ENCODE data around the gene DKK3.

Gene DKK3

DNA sequence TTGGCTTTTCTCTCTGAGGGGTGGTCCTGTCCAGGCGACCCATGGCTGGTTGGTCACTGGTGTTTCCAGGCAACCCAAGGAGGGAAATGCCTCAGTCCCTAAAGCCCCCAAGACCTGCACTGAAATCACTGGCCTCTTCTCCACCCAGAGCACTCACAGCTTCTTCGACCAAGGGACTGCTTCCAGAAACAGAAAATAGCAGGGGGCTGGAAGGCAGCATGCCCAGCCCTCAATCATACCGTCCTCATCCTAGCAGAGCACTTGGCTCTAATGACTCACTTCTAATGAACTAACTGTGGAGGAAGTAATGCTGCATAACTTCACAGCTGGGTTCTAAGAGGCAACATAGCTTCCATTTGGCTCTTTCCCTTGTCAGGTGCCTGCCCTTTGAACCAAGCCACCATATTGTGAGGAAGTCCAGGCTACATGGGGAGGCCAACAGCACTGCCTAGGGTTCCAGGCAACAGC is 27.6 kb downstream of the DKK3 start:
- DNase-seq, result no peak

GRCh38 chr11:11980200-11980599 is 28.2 kb downstream of the DKK3 start:
- DNase-seq, result no peak

DNA sequence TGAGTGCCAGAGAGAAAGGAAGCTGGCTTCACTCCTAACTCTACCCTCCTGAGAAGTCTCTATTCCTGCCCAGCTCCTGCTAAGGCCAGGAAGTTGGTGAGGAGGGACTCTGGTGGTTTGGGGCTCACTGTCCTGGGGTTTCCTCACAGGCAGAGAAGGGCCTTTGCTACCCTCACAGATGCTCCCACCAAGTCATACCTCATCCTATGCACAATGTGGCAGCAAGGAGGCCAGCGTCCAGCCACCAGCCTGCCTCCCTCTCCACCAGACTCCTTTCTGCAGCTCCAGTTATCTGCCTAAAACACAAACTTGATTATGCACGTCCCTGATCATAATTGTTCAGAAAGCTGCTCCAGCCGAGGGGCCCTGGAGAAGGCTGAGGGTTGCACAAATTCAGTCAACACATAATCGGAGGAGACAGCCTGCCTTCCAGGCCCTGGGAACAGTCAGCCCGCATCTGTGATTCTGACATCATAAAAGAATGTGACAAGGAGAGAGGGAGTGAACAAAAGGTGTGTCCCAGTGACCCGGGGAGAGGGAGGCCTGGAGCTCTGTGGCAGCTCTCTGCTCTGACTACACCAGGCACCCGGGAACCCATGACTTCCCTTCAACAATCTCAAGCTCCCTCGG is 28.8 kb downstream of the DKK3 start:
- DNase-seq, result no peak

- DNase-seq, result no peak
Measured at GRCh38 chr11:11978792-11979487, 29.5 kb downstream of the DKK3 start.

GRCh38 chr11:11978098-11978637 is 30.3 kb downstream of the DKK3 start:
- no peak for DNase-seq

- no peak for DNase-seq
Measured at GRCh38 chr11:11977206-11977938, 31.1 kb downstream of the DKK3 start.

DNA sequence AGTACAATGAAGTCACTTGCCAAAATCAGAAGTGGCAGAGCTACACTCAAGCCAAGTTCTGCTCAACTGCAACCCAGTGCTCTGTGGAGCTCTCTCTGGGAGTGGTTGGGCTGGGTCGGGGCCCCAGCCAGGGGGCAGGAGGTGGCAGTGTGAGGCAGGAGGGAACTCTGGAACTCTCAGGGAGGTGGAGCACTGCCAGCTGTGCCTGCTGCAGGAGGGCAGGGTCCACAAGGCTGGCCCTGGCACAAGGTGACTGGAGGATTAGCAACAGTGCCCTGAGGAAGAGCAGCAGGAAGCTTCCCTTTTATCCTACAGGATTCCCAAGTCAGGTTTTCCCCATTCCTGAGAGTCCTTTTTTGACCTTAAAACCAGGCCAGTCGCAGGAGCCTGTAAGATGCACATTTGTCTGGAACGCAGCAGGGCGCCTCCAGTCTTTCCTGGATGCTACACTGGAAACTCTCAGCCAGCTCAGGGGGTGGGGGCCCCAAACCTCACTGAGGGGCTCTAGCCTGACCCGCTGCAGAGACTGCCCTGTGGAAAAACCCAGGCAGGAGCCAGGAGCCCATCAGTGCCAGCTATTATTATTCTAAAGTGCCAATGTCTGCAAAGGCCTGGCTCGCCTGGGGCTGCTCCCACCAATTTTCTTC is 31.8 kb downstream of the DKK3 start:
- DNase-seq, result no peak

DNA sequence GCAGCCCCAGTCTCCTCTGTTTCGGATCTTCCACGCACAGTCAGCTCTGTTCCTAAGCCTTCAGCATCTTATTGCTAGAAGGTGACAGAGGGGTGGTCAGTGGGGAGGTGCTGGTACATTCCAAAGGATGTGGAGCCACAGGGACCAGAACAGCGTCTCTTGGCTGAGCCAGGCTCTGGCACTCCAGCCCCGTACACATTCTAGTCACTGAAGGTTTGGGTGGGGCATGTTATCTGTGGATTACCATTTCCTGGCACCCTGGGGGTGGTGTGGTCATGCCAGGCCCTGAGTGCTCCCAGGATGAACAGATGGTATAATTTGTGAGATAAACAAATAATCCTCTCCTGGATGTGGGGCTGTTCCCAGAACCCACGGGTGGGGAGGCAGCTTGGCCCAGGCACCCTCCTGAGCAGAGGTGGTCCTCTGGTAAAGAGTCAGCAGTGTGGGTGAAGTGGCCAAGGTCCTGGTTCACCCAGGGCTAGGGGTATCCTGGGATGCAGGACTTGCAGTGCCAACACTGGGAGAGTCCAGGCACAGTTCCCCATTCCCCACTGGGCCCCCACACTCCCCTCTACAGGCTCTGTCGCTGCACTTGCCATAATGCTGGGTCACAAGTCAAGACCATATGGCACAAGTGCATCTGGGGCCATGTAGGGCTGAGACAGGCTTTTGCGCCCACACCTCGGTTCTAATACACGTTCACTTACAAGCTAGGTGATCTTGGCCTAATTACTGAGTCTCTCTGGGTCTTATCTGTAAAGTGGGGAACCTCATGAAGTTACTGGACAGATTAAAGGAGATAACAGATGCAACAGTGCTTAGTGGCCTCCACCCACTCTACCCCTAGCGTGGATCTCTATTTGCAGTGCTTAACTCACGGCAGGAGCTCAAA is 33.0 kb downstream of the DKK3 start:
- no peak for DNase-seq

DNA sequence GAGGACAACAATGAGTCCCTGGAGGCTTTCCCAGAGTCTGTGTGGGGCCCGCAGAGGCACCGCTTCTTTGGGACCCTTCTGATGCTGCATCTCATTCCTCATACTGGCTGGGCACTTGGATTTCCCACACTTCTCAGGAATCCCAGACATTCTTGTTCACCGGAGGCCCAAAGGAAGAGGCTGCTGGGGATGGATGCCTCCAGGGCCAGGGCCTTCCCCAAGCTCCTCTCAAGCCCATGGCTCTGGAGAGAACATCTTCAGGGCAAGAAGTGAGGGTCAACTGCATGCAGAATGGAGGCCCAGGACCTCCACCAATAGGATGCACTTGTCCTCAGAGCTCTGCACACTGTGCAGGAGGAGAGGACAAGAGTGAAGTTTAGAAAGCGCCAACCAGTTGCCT is 34.6 kb downstream of the DKK3 start:
- no peak for DNase-seq

DNA sequence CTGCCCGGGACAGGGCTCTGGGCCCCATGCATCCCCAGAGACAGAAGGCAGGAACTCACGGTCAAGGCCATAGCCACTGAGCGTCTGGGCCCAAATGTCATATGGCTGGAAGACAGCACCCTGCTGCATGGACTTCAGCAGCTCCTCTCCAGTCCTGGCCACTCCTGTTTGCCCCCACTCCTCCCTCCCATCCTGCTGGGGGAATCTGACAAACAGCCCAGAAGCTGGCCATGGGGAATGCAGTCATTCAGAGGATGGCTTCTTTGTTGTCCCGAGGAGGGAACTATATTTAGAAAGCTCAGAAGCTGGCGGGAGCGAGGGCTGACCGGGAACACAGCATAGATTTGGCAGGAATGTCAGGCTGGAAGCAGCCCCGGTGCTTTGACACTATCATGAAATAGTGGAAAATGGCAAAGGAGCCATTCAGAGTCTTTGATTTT is 35.0 kb downstream of the DKK3 start:
- no peak for DNase-seq

- no peak for DNase-seq
Measured at GRCh38 chr11:11972730-11973341, 35.6 kb downstream of the DKK3 start.

DNA sequence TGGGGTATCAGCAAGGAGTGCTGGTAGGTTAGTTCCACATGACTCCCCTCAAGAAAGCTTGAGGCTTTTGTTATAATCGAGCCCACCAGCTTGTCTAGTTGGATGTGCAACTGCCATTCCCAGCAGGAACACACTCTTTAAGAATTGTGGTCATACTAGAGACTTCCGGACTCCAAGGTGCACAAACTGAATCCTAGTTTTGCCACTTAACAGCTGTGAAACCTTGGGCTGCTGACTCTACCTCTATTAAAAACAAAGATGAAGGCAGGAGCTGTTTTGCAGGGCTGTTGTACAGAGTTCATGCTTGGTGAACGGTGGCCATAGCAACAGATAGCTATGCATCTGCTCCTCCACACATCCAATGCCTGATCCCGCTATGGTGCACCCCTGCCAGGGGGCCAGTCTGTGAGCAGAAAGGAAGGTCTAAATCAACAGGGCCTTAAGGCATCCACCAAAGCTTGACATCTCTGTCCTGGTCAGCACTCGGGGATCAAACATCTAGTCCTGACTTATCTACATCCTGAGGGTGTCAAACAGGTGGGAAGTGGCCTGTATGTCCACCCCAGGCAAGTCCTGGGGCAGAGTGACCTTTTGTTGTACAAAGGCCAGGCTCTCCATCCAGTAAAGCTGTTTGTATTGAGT is 36.4 kb downstream of the DKK3 start:
- DNase-seq, result no peak

DNA sequence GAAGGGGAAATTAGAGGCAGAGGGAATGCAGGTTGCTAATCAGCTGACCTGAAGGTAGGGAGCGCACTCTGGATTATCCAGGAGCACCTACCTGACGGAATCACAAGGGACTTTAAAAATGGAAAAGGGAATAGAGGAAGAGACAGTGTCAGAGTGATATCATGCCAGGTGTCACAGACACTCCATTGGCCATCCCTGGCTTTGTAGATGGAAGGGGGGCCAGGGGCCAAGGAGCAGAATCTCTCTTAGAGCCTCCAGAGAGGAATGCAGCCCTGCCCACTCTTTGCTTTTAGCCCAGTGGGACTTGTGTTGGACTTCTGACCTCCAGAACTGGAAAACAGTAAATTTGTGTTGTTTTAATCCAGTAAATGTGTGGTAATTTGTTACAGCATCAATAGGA is 37.9 kb downstream of the DKK3 start:
- no peak for DNase-seq

DNA sequence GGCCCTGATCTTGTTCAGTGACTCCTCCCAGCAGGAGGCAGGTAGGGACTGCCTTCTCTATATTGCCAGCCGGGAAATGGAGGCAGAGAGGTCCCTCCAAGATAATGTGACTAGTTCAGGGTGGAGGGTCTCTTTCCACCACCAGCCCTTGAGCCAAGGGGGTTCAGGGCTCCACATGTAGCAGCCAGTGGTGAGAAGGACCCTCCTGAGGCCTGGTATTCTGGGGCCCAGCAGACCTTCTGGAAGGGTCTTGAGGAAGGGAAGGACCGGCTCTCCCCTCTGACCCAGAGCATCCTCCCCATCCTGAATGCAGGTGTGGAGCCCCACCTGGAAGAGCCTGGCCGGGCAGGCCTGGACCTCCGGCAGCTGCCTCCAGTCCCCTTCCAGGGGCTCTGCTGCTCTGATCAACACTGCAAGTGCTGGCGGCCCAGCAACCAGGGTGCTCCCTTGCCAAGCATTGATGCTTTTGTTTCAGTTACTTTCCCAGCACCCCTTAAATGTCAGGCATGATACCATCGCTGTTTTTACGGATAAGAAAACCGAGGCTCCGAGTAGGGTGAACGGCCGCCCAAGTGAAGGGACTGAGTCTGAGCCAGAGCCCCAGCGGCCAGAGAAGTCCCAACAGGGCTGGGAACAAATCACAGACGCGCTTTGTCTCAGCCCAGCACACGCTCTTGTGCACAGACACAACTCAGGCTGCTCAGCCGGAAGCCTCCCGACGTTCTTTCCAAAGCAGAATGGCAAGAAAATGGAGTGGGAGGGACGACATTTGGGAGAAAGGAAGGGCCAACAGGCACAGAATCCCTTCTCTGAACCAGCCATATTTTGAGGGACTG is 38.8 kb downstream of the DKK3 start:
- DNase-seq, result no peak

GRCh38 chr11:11968511-11969280 is 39.7 kb downstream of the DKK3 start:
- no peak for DNase-seq

- no peak for DNase-seq
Measured at GRCh38 chr11:11967669-11968510, 40.5 kb downstream of the DKK3 start.

DNA sequence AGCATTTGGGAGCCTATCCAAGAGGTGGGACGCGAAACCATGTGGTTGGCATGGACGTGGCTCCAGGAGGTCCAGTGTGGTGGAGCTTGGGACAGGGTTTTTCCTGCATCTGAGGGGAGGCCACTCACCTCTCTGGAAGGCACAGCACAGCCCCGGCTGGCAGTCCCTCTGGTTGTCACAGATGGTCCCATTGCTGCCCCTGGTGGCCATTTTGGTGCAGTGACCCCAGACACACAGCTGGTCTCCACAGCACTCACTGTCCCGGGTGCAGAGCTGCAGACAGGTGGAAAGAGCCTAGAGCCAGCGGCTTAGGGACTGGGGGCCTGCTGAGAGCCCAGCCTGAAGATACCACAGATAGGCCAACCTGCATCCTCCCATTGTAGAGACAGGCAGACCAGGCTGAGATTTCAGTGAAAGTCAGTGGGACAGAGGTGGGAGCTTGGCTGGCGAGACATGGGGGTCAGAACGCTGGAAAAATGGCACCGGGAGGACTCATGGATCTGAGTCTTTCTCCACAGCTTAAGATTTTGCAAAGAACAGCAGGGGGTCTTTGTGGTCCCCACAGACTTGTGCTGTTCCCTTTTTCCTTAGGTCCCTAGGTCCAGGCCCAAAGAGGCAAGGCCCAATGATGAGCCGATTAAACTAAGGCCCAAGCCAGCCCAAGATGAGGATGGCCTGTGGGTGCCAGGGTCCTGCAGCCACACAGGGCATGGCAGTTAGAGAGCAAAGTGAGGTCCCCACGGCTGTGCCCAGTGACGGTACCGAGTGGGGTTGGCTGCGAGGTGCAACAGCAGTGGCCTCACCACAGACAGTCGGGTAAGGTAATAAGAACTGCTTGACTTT is 41.4 kb downstream of the DKK3 start:
- DNase-seq, result peak; percentile 40 to 63
